GM13976 (cell line): ENCODE measurements around the gene IL1RL1.

Experiments used
- DNase-seq: peaks from one replicate; pipeline ENCODE4 v3.0.0; 2012; ENCODE audit warnings: low spot score
- in situ Hi-C: fragments of 300-500 bp; cut with MboI; formaldehyde crosslinking; loops from one replicate; pipeline ENCODE4 v1.12.0; 2022; ENCODE audit warnings: low sequenced_read_pairs, mixed read lengths, inconsistent platforms; ENCODE audit not compliant: unreplicated experiment
- TF ChIP-seq, protein P1 (sequence below): IDR thresholded peaks from 2 replicates; pipeline ENCODE4 v1.5.1; 2012; ENCODE audit warnings: borderline replicate concordance, mild to moderate bottlenecking; ENCODE audit not compliant: insufficient read depth; ENCODE audit errors: extremely low read depth, missing control alignments, control extremely low read depth

The IL1RL1 gene

DNA sequence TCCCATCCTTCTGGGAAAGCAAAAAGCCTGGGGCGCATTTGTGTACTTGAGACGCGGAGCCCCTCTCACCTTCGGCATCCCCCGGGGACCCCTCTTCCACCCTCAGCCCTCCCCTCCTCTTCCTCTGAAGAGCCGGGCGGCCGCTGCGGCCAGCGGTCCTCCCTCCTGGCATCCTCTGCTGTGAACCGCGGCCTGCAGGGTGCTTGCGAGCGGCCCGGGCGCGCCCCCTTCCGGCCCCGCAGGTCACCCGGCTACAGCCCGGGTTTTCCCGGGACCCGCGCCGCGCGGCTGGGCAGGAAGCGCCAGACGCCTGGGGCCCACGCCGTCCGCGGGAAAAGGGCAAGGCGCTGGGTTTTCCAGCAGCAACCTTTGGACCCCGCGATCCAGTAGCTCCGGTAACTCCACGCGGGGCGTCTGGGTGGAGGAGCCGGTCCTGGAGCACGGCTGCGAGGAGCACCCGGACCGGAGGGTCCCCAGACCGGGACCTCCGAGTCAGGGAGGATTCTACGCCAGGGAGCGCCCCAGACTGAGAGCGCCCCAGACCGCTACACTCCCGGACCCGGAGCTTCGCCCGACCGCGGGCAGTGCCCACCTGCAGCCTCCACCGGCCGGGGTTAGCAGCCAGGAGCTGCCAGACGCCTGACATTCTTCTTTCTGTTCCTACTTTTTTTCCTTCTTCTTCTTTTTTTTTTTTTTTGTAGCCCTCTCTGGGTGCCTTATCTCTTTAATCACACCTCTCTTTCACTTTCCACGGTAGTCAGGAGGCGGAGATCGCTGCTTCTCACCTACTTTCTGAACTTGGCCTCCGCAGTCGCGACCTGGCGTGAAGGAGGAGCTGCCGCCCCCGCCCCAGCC, 44.4 kb downstream of the IL1RL1 start, which contains the start of gene IL18R1:
Gene IL18R1 (plus strand): TSS at position 271 of the 855 bp plus-strand sequence. CDS start 6,865 bp downstream, outside the sequence.
- peak; percentile 83 for DNase-seq
- TF ChIP-seq, protein P1, sequence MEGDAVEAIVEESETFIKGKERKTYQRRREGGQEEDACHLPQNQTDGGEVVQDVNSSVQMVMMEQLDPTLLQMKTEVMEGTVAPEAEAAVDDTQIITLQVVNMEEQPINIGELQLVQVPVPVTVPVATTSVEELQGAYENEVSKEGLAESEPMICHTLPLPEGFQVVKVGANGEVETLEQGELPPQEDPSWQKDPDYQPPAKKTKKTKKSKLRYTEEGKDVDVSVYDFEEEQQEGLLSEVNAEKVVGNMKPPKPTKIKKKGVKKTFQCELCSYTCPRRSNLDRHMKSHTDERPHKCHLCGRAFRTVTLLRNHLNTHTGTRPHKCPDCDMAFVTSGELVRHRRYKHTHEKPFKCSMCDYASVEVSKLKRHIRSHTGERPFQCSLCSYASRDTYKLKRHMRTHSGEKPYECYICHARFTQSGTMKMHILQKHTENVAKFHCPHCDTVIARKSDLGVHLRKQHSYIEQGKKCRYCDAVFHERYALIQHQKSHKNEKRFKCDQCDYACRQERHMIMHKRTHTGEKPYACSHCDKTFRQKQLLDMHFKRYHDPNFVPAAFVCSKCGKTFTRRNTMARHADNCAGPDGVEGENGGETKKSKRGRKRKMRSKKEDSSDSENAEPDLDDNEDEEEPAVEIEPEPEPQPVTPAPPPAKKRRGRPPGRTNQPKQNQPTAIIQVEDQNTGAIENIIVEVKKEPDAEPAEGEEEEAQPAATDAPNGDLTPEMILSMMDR = peak; percentile 87
- in situ Hi-C loops = loop anchor here (10.0 kb wide), 1 partner anchor 101 kb away; no protein-coding TSS in a partner anchor

DNA sequence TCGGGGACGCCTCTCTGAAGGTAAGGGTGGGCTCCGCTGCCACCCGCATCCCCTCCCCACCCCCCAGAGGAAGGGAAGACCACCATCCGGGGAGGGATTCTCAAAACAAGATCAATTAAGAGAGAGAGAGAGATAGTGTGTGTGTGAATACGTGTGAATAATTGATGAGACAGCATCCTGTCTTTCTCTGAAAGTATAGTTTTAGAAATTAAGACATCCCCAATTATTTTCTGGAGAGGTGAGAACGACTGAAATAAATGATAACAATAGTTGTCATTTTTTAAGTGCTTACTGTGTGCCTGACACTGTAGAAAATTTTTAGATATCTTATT, 45.0 kb downstream of the IL1RL1 start:
- in situ Hi-C loops = loop anchor here (10.0 kb wide), 1 partner anchor 102 kb away; no protein-coding TSS in a partner anchor
- no peak for DNase-seq
- TF ChIP-seq, protein P1 = no peak

DNA sequence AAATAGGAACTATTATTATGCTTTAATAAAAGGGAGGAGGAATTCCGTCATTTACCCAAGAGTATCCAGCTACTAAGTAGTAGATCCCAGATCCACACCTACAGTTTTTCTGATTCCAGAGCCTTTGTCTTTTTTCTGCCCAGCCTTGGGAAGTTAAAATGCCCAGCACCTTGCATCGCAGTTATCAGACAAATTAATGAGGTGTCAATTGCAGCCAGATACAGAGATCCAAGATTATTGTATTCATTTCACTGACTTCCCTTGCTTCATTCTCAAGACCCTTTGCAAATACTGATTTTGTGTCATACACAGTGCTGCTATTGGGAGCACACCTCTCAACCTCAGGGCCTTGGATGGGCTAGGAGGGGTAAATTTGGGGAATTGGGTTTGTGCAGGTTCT, 45.4 kb downstream of the IL1RL1 start:
- TF ChIP-seq, protein P1 = no peak
- in situ Hi-C loops = loop anchor here (10.0 kb wide), 1 partner anchor 102 kb away; no protein-coding TSS in a partner anchor
- no peak for DNase-seq

DNA sequence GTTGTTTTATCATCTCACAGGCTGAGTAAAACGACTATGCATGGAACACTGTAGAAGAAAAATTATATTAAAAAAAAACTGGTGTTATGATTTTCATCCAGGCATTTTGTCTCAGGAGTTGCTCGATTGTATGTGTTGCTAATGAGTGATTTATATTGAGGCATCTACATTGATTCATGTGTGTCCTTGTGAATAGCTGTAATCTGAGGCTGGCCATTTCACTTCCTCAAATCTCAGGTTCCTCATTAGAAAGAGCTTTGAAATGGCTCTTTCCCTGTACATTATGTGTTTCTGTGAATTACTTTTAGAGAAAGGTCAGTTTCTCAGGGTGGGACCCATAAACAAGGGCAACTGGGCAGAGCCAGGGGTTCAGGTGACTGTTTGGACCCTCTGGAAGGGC, 46.6 kb downstream of the IL1RL1 start:
- in situ Hi-C loops = loop anchor here (10.0 kb wide), 1 partner anchor 103 kb away; no protein-coding TSS in a partner anchor
- DNase-seq = peak; percentile 41
- TF ChIP-seq, protein P1 = no peak

DNA sequence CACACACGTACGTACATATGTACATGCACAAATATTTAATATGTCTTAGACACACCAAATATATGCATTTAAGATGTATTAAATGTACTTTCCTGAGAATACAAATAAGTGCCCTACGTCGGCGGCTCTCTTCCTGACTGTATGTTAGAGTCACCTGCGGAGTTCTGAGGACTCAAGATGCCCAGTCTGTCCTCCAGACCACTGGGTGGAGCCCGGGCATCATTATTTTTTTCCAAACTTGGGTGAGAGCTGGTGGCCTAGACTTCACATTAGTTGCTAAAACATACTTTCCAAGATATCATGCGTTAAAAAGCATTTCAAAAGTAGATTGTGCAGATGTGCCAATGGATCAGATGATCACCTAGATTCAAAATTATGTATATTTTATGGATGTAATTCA, 47.1 kb downstream of the IL1RL1 start:
- in situ Hi-C loops = loop anchor here (10.0 kb wide), 1 partner anchor 104 kb away; no protein-coding TSS in a partner anchor
- no peak for DNase-seq
- TF ChIP-seq, protein P1 = no peak

DNA sequence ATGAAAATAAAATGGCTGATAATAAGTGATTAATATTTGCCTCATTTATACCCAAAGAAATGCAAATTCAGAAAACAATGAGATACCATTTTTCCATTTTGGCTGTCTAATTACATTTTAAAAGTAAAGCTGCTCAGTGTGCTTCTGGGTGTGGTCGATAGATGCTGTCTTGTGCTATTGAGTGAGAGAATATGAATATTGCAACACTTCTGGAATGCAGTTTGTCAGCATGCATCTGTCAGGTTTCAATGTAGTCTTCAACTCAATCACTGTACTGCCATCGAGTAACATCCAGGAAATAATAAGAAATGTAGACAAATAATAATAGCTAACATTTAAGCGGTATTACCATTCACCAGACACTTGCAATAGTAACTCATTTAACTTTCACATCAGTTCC, 48.2 kb downstream of the IL1RL1 start:
- in situ Hi-C loops = loop anchor here (10.0 kb wide), 1 partner anchor 105 kb away; no protein-coding TSS in a partner anchor
- TF ChIP-seq, protein P1 = no peak
- no peak for DNase-seq
